MM.1S (cell line): ENCODE results near the gene RHPN2.

Source experiments
- DNase-seq: peaks from one replicate; pipeline ENCODE4 v3.0.0-alpha.2; 2015
- H2AFZ ChIP-seq: fragments of 300-600 bp; sonication (generic); 2 replicates; pipeline ENCODE4 v1.6.0; 2016; ENCODE audit warnings: antibody characterized with exemption, low read length
- H3F3A ChIP-seq: fragments of 300-600 bp; sonication (generic); 2 replicates; pipeline ENCODE4 v1.6.1; 2016; ENCODE audit warnings: mild to moderate bottlenecking, antibody characterized with exemption, low read length, moderate library complexity, mixed read lengths; ENCODE audit not compliant: insufficient read depth
- H3K27ac ChIP-seq: fragments of 300-600 bp; sonication (generic); 2 replicates; pipeline ENCODE4 v1.5.1; 2016; ENCODE audit warnings: mild to moderate bottlenecking, low read length
- H3K27me3 ChIP-seq: fragments of 300-600 bp; sonication (generic); replicated peaks from 2 replicates; pipeline ENCODE4 v1.6.0; 2016; ENCODE audit warnings: low read length; ENCODE audit not compliant: insufficient read depth
- H3K36me3 ChIP-seq: fragments of 300-600 bp; sonication (generic); replicated peaks from 2 replicates; pipeline ENCODE4 v1.6.1; 2016; ENCODE audit warnings: mild to moderate bottlenecking, low read length, mixed read lengths; ENCODE audit not compliant: insufficient read depth
- H3K4me1 ChIP-seq: fragments of 300-600 bp; sonication (generic); 2 replicates; pipeline ENCODE4 v1.6.1; 2016; ENCODE audit warnings: low read length, mixed read lengths
- H3K4me2 ChIP-seq: fragments of 300-600 bp; sonication (generic); 2 replicates; pipeline ENCODE4 v1.6.0; 2016; ENCODE audit warnings: low read depth, low read length
- H3K4me3 ChIP-seq: fragments of 300-600 bp; sonication (generic); 2 replicates; pipeline ENCODE4 v1.5.1; 2016; ENCODE audit warnings: low read length, mixed read lengths
- H3K79me2 ChIP-seq: fragments of 300-600 bp; sonication (generic); 2 replicates; pipeline ENCODE4 v1.6.1; 2016; ENCODE audit warnings: mixed run types, low read length, mixed read lengths
- H3K9ac ChIP-seq: fragments of 300-600 bp; sonication (generic); 2 replicates; pipeline ENCODE4 v1.6.1; 2016; ENCODE audit warnings: low read length, mixed read lengths
- H3K9me2 ChIP-seq: fragments of 300-600 bp; sonication (generic); replicated peaks from 2 replicates; pipeline ENCODE4 v1.6.1; 2016; ENCODE audit warnings: mild to moderate bottlenecking, low read length, mixed read lengths; ENCODE audit not compliant: insufficient read depth
- H3K9me3 ChIP-seq: fragments of 300-600 bp; sonication (generic); replicated peaks from 2 replicates; pipeline ENCODE4 v1.6.1; 2016; ENCODE audit warnings: mild to moderate bottlenecking, low read length, mixed read lengths; ENCODE audit not compliant: insufficient read depth
- H4K20me1 ChIP-seq: fragments of 300-600 bp; sonication (generic); 2 replicates; pipeline ENCODE4 v1.6.1; 2016; ENCODE audit warnings: mild to moderate bottlenecking, low read length, moderate library complexity, mixed read lengths; ENCODE audit not compliant: insufficient read depth
- CTCF ChIP-seq: fragments of 300-600 bp; sonication (generic); IDR thresholded peaks from 2 replicates; pipeline ENCODE4 v1.5.1; 2016; ENCODE audit warnings: antibody characterized with exemption, low read length, mixed read lengths
- EZH2 ChIP-seq: fragments of 300-600 bp; sonication (generic); optimal IDR thresholded peaks from 2 replicates; pipeline ENCODE3; 2017; ENCODE audit warnings: low read depth, mild to moderate bottlenecking, antibody characterized with exemption, low read length, mixed read lengths
- EZH2phosphoT487 ChIP-seq: fragments of 300-600 bp; sonication (generic); IDR thresholded peaks from 2 replicates; pipeline ENCODE4 v1.6.1; 2018; ENCODE audit warnings: antibody characterized with exemption, low read length

The RHPN2 gene

GRCh38 chr19:33054623-33055022 is 10.1 kb downstream of the RHPN2 start:
- Histone ChIP-seq H3K79me2 (peaks cover 40% of the 10 kb centered on the region), H3K27ac (no peak overlapping the region), H4K20me1 (no peaks in the 10 kb centered on the region), H3K9me2 (no peaks in the 10 kb centered on the region), H3K4me1 (no peaks in the 10 kb centered on the region), H3K4me2 (no peak overlapping the region), H2AFZ (no peak overlapping the region), H3K9ac (no peak overlapping the region), H3K9me3 (no peaks in the 10 kb centered on the region), H3K4me3 (no peak overlapping the region), H3F3A (no peaks in the 10 kb centered on the region), H3K36me3 (no peaks in the 10 kb centered on the region), H3K27me3 (no peaks in the 10 kb centered on the region)
- DNase-seq, result no peak
- TF ChIP-seq EZH2 (no peak), CTCF (no peak), EZH2phosphoT487 (no peak)

GRCh38 chr19:33052352-33052972 is 12.2 kb downstream of the RHPN2 start:
- no peak overlapping the region for H3K27ac ChIP-seq
- no peaks in the 10 kb centered on the region for H3K27me3 ChIP-seq
- no peaks in the 10 kb centered on the region for H3K36me3 ChIP-seq
- H2AFZ ChIP-seq, result no peak overlapping the region
- no peak for TF ChIP-seq EZH2
- TF ChIP-seq EZH2phosphoT487, result no peak
- no peak for TF ChIP-seq CTCF
- DNase-seq, result no peak
- no peaks in the 10 kb centered on the region for H4K20me1 ChIP-seq
- no peaks in the 10 kb centered on the region for H3K9me2 ChIP-seq
- peaks cover 44% of the 10 kb centered on the region for H3K79me2 ChIP-seq
- H3K4me3 ChIP-seq, result no peak overlapping the region
- H3K9me3 ChIP-seq, result no peaks in the 10 kb centered on the region
- no peak overlapping the region for H3K9ac ChIP-seq
- H3K4me2 ChIP-seq, result no peak overlapping the region
- no peaks in the 10 kb centered on the region for H3K4me1 ChIP-seq
- H3F3A ChIP-seq, result no peaks in the 10 kb centered on the region

GRCh38 chr19:33050110-33050509 is 14.6 kb downstream of the RHPN2 start:
- H3K4me1 ChIP-seq, result no peaks in the 10 kb centered on the region
- no peak overlapping the region for H2AFZ ChIP-seq
- no peak overlapping the region for H3K27ac ChIP-seq
- H3K36me3 ChIP-seq, result no peaks in the 10 kb centered on the region
- no peak overlapping the region for H3K4me3 ChIP-seq
- no peaks in the 10 kb centered on the region for H4K20me1 ChIP-seq
- no peaks in the 10 kb centered on the region for H3F3A ChIP-seq
- no peak overlapping the region for H3K9ac ChIP-seq
- TF ChIP-seq CTCF (no peak), EZH2 (no peak), EZH2phosphoT487 (no peak)
- DNase-seq, result no peak
- H3K9me3 ChIP-seq, result no peaks in the 10 kb centered on the region
- H3K27me3 ChIP-seq, result no peaks in the 10 kb centered on the region
- no peaks in the 10 kb centered on the region for H3K9me2 ChIP-seq
- peaks cover 41% of the 10 kb centered on the region for H3K79me2 ChIP-seq
- H3K4me2 ChIP-seq, result no peak overlapping the region
